Measurements from ENCODE around the gene CDH3.

DNA sequence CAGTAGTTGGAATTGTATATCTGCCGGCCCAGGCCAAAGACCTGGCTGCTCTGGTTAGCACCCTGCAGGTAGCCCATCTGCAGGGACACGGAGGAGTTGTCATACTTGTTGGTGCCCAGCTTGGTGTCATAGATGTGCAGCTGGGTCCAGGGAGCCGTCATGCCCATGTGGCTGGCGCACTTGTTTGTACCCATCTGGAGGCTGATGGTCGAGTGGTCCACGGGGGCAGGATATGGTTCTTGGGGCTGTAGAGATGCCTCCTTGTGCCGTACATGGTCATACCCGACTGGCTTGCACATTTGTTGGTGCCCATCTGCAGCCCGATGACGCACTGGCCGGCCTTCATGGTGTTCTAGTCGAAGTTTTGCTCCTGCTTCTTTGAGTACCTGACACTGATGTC is 6.0 kb downstream of the CDH3 start:
- TF ChIP-seq GATA3 (IDR thresholded peaks at IDR 0.05; ENCODE audit: low read depth, low read length) (no peak), GATA2 (IDR thresholded peaks at IDR 0.05; ENCODE audit: low read depth, low read length) (no peak)
